ENCODE measurements around the gene PFKFB4. TPM values are rescaled to one million over a fixed set of nuclear protein-coding genes. Genes with fewer than 3 reads are reported as not detected.
A peak's percentile ranks its signal among the peaks of the same experiment; 100 is the strongest.

The PFKFB4 gene
- total and polyA plus RNA-seq, 2 of the 4 experiments (the other 2 are of a cell fraction): 16.9 to 17.0 TPM

- peak overlapping the region; percentile 82; the same call in 2 of the 3 replicates for H2BK15ac ChIP-seq (ENCODE audit: low read depth, low read length)
- peak overlapping the region; percentile 99 for H2AK9ac ChIP-seq (replicated peaks; ENCODE audit: low read depth, low read length, poor library complexity)
- H3K23ac ChIP-seq (ENCODE audit: low read depth, low read length): peak overlapping the region; percentile 100
- H3K9me1 ChIP-seq (ENCODE audit: insufficient read depth, low read length): peaks cover 12% of the 10 kb centered on the region; the same call in 1 of the 2 replicates
- H4K20me1 ChIP-seq (ENCODE audit: insufficient read depth, low read length): no peaks in the 10 kb centered on the region; the same call in 1 of the 2 replicates
- dilution Hi-C loops (cut with HindIII; ENCODE audit: low sequenced_read_pairs, unreplicated experiment): no loop called here
- peak overlapping the region; percentile 100 for H3K4ac ChIP-seq (ENCODE audit: low read depth, low read length)
- peak overlapping the region; percentile 93 for H4K91ac ChIP-seq (ENCODE audit: insufficient read depth, low read depth, low read length)
- H3K27ac ChIP-seq (ENCODE audit: insufficient read depth, low read length): peak overlapping the region; percentile 94
- WGBS, 2 experiments (ENCODE audit: extremely low coverage in 2 of 2, insufficient read length in 1 of 2): 0% methylated on average over 3 of the region's 5 CpGs; no CpG with 5 or more reads in 1 of the 2 experiments
- no peaks in the 10 kb centered on the region for H3K9me3 ChIP-seq (ENCODE audit: control insufficient read depth, insufficient read depth, low read length)
- H3K36me3 ChIP-seq (ENCODE audit: control insufficient read depth, insufficient read depth, low read length): peaks cover 25% of the 10 kb centered on the region
- peak overlapping the region; percentile 98 for H2AK5ac ChIP-seq (ENCODE audit: low read depth, low read length)
- H3K4me3 ChIP-seq (ENCODE audit: insufficient read depth, low read depth, low read length): peak overlapping the region; percentile 68
- H2BK20ac ChIP-seq (ENCODE audit: low read depth, low read length): peak overlapping the region; percentile 50; the same call in 1 of the 2 replicates
- H3K4me2 ChIP-seq (ENCODE audit: low read depth, low read length): peak overlapping the region; percentile 59
- peak overlapping the region; percentile 72 for H3K18ac ChIP-seq (ENCODE audit: low read depth, low read length)
- peak overlapping the region; percentile 94 for H2BK5ac ChIP-seq (ENCODE audit: low read depth, low read length, poor library complexity, severe bottlenecking)
- peak overlapping the region; percentile 95 for H2AFZ ChIP-seq (replicated peaks; ENCODE audit: low read length, poor library complexity)
- peak overlapping the region; percentile 100 for H3K14ac ChIP-seq (replicated peaks; ENCODE audit: low read depth, low read length)
- ATAC-seq (ENCODE audit: low read depth) (peak; percentile 59), DNase-seq (no peak)
- peak overlapping the region; percentile 89 for H2BK120ac ChIP-seq (ENCODE audit: low read depth, low read length)
- in situ Hi-C loops (cut with MboI; ENCODE audit: low sequenced_read_pairs): no loop called here
- peak overlapping the region; percentile 77 for H4K5ac ChIP-seq (ENCODE audit: low read depth, low read length)
- H3K56ac ChIP-seq (ENCODE audit: extremely low read depth, insufficient read depth, low read length): peak overlapping the region; percentile 91
- ChIA-PET CTCF (interaction anchor here (0.7 to 1.6 kb wide), 5 partner anchors 13 to 76 kb away, joined by 3 read pairs; no protein-coding TSS in a partner anchor), POLR2A (ENCODE audit: unreplicated experiment) (interaction anchor here (0.5 kb wide), 1 partner anchor 49 kb away, joined by 3 read pairs; no protein-coding TSS in a partner anchor)
- BruUV-seq (replicated peaks): no TSS peak
- TF ChIP-seq RAD21 (IDR thresholded peaks at IDR 0.05; ENCODE audit: low read length): no peak
- no peak for TF ChIP-seq CHD1 (IDR thresholded peaks at IDR 0.05; ENCODE audit: low read depth, low read length)
- no peak for TF ChIP-seq ELK1 (IDR thresholded peaks at IDR 0.05; ENCODE audit: borderline replicate concordance, low read depth, low read length)
- no peak for TF ChIP-seq MAFK (IDR thresholded peaks at IDR 0.05; ENCODE audit: low read depth, low read length)
- TF ChIP-seq CEBPB (IDR thresholded peaks at IDR 0.05; ENCODE audit: low read depth, low read length): no peak
- no peak for TF ChIP-seq POLR2A (IDR thresholded peaks at IDR 0.05; ENCODE audit: low read depth, low read length)
- TF ChIP-seq NFE2L2 (IDR thresholded peaks at IDR 0.05; ENCODE audit: low read depth, low read length): no peak
- TF ChIP-seq CTCF (conservative IDR thresholded peaks at IDR 0.05; ENCODE audit: low read depth, low read length): no peak
- no peak for TF ChIP-seq RCOR1 (IDR thresholded peaks at IDR 0.05; ENCODE audit: insufficient replicate concordance, low read length)
- TF ChIP-seq BHLHE40 (IDR thresholded peaks at IDR 0.05; ENCODE audit: low read depth, low read length): no peak
- TF ChIP-seq USF2 (IDR thresholded peaks at IDR 0.05; ENCODE audit: low read depth, low read length): no peak
- TF ChIP-seq FOS (IDR thresholded peaks at IDR 0.05; ENCODE audit: low read depth, low read length): no peak
- no peak for TF ChIP-seq RFX5 (IDR thresholded peaks at IDR 0.05; ENCODE audit: low read depth, low read length)
- peaks cover 4 to 56% of the 10 kb centered on the region in 2 experiments for H3K79me1 ChIP-seq (ENCODE audit: low read depth in 1 of 2, low read length in 2 of 2)
- no peaks in the 10 kb centered on the region for H3K27me3 ChIP-seq (ENCODE audit: control insufficient read depth, insufficient read depth, low read length)
- peak overlapping the region; percentile 96 for H3K9ac ChIP-seq (ENCODE audit: low read depth, low read length)
- peaks cover 6% of the 10 kb centered on the region for H3K4me1 ChIP-seq (ENCODE audit: control insufficient read depth, insufficient read depth, low read length)
- intact Hi-C loops (cut with micrococcal nuclease): loop anchor here (2.0 kb wide), 2 partner anchors 76 to 162 kb away; partner anchors contain the start of gene SLC26A6
- peak overlapping the region; percentile 91 to 97 for H4K8ac ChIP-seq (ENCODE audit: low read depth in 2 of 2, low read length in 2 of 2)
Measured at GRCh38 chr3:48472673-48472922, 84.0 kb downstream of the PFKFB4 start.
